T-helper 1 cell treated with Interleukin-12 subunit alpha and Interleukin-12 subunit beta and Interleukin-4 antibody, amounts not matched to agents 30 μg/mL and 1 μg/mL, for 36 hours (primary cell): ENCODE data around the gene TRIM71.
A peak's percentile ranks its signal among the peaks of the same experiment; 100 is the strongest.
"Not testable (repeated sequence)": the region's sequence is repeated elsewhere in the genome, so short reads cannot be mapped to it uniquely, and the experiment has no call there.

Source experiments
- H3K27ac Mint-ChIP-seq: one replicate; pipeline ENCODE4 v1.8.0; 2021; ENCODE audit warnings: mild to moderate bottlenecking, mixed read lengths
- H3K27me3 Mint-ChIP-seq: one replicate; pipeline ENCODE4 v1.8.0; 2021; ENCODE audit warnings: low read depth, mixed read lengths
- H3K36me3 Mint-ChIP-seq: one replicate; pipeline ENCODE4 v1.8.0; 2021; ENCODE audit warnings: low read depth, mixed read lengths
- H3K4me1 Mint-ChIP-seq: one replicate; pipeline ENCODE4 v1.8.0; 2021; ENCODE audit warnings: low read depth, mixed read lengths
- H3K4me3 Mint-ChIP-seq: one replicate; pipeline ENCODE4 v1.8.0; 2021; ENCODE audit warnings: mild to moderate bottlenecking, moderate library complexity, mixed read lengths
- H3K9me3 Mint-ChIP-seq: one replicate; pipeline ENCODE4 v1.8.0; 2021; ENCODE audit warnings: mixed read lengths

The TRIM71 gene

DNA sequence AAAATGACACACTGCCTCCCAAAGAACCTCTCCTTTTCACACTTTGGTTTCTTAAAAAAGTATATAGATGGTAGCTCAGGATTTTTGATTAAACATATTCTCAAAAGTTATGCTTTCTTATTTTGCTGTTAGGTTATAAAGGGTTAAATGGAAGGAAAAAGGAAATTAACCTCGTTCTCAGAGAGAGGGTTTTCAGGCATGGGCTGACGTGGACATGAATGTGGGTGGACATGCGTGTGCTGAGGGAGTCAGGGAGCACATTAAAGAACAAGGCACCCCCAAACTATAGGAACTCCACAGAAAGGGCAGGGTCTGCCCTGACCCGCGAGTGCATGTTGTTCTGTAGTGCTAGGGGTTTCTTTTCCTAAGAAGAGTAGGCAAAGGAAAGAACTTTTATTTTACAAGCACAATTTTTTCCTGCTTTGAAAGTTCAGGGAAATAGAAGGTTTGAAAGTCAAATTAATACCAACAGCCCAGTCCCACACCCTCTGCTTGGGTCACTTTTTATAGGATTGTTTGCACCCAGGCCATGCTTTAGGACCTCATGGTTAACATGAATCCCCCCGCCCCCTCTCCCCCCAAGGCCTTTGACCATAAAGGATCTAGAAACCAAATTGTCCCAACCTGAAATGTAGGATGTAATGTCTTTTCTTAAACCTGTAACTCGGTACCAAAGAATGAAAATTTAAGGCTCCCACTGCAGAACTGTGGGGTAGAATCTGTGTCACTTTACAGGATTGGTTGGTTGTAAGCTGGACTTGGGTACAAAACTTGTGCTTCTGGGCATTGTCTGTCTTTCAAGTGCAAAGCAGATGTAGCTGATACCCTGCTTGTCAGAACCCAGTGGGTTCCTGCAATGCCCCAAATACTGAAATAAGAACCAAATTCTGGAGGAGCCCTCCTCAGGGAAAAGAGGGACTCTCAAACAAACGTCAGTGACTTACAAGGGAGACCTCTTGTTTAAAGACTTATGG, 75.1 kb downstream of the TRIM71 start:
- Mint-ChIP-seq H3K27me3 (peaks cover 55% of the 10 kb centered on the region), H3K4me3 (no peak overlapping the region), H3K27ac (no peak overlapping the region)

DNA sequence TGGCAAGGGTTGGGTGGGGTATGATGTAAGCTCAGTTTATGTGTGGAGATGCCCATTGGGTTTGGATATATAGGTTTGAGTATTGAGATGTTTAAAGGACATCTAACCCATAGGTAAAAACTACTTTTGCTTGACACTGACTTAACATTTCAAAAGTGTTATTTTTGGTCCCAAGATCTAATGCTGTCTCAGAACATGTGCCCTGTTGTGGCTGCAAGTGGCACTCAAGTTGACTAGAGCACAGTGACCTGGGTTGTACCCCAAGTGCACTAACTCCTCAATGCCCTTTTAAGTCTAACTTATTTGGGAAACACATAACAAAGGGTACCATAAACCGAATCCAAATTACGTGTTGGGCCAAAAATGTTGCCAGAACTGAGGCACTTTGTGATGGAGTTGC, 77.2 kb downstream of the TRIM71 start:
- peaks cover 61% of the 10 kb centered on the region for H3K27me3 Mint-ChIP-seq

More for the DNA sequence above, 75.1 kb downstream of the TRIM71 start:
- H3K36me3 Mint-ChIP-seq, result no peaks in the 10 kb centered on the region
- H3K4me1 Mint-ChIP-seq, result no peaks in the 10 kb centered on the region
- no peaks in the 10 kb centered on the region for H3K9me3 Mint-ChIP-seq

DNA sequence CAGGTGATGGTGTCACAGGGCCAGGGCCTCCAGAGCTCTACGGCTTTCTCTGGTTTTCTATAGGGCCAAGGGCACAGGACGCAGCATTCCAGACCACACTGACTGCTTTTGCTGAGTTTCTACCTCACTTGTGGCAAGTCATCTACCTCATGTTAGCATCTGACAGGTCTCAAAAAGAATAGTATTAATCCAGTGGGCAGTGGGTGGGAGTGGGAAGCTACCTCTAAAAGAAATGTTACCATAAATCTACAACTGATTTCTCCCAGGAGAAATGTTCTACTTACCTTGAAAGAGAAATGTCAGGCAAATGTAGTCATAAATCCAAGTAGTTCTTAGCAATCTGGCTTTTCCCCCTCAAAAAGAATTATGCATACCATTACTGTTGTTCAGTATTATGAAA, 77.9 kb downstream of the TRIM71 start:
- H3K4me3 Mint-ChIP-seq, result no peak overlapping the region
- no peaks in the 10 kb centered on the region for H3K36me3 Mint-ChIP-seq
- no peaks in the 10 kb centered on the region for H3K4me1 Mint-ChIP-seq
- no peak overlapping the region for H3K27ac Mint-ChIP-seq
- H3K9me3 Mint-ChIP-seq, result no peaks in the 10 kb centered on the region
- H3K27me3 Mint-ChIP-seq, result peaks cover 61% of the 10 kb centered on the region

More for the DNA sequence above, 77.2 kb downstream of the TRIM71 start:
- Mint-ChIP-seq H3K4me1 (no peaks in the 10 kb centered on the region), H3K9me3 (no peaks in the 10 kb centered on the region), H3K4me3 (no peak overlapping the region), H3K27ac (no peak overlapping the region), H3K36me3 (no peaks in the 10 kb centered on the region)

DNA sequence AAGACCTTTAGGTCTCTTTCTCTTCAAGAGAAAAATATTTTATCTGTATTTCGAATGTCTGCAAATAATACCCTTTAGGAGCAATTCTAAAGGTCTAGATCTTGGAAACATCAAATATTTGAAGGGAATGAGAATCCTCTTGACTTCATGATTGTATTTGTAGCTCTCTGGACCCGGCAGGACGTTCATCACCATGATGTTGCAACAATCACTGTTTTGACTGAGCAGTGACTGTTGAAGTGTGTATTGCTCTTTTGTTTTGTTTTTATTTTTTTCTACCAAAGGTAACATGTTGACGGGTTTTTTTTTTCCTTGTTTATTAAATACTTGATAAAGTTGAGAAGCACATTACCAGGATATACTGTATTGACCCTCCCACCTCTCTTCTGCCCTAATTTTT, 78.3 kb downstream of the TRIM71 start:
- H3K4me3 Mint-ChIP-seq, result no peak overlapping the region
- no peaks in the 10 kb centered on the region for H3K36me3 Mint-ChIP-seq
- no peaks in the 10 kb centered on the region for H3K9me3 Mint-ChIP-seq
- peaks cover 63% of the 10 kb centered on the region for H3K27me3 Mint-ChIP-seq
- H3K4me1 Mint-ChIP-seq, result no peaks in the 10 kb centered on the region
- H3K27ac Mint-ChIP-seq, result no peak overlapping the region

DNA sequence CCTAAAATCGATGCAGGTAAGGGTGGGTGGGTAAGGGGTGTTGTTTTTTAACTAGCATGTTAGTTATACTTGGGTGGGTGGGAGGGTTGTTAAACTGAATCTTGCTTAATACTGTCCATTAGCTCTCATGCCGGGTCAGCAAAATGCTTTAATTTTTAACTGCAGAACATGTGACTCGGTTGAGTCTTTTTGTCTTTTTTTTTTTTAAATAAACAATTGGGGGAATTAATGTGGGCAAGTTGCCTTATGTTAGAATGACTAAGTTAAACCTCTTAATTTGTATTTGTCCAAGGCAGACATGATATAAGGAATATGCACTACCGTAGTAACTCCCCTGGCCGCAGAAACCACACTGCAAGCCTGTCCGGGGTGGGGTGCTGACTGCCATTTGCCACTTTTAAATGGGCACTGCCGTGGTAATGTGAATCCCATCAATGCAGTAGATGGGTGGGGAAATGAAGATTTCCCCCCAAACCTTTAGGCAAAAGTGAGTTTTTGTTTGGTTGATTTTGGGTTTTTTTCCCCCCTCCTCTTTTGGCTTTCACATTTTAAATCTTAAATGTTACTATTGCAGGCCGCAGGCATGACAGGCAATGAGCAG, 79.3 kb downstream of the TRIM71 start:
- H3K27me3 Mint-ChIP-seq, result peaks cover 66% of the 10 kb centered on the region
- H3K4me3 Mint-ChIP-seq, result no peak overlapping the region
- H3K36me3 Mint-ChIP-seq, result no peaks in the 10 kb centered on the region
- H3K4me1 Mint-ChIP-seq, result no peaks in the 10 kb centered on the region
- no peak overlapping the region for H3K27ac Mint-ChIP-seq
- H3K9me3 Mint-ChIP-seq, result no peaks in the 10 kb centered on the region

DNA sequence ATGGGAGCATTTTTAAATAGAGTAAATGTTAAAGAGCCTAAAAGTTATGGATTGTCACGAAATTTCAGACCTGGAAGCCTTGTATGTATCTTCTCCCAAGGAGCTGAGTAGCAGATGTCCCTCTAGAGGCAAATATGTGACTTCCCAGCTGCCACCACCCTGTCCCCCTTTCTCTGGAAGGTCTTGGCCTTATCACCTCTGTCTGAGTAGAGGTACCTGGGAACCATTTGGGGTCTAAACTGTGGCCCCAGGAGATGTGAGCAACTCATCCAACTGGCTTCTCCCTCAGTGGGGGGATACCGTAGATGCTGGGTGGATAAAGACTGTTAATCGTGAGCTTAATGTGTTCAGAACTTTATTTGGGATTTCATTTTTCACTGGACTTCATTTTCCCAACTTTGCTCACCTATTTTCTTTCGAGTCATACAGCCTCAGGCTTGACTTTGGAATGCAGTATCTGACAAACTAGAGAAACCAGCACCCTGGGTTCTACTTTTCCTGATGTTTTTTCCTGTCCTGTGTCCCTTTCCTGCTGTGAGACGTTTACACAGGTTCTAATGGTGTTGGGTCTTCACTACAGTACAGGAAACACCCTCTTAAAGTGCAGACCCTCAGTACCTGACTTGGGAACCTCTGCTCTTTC, 80.3 kb downstream of the TRIM71 start:
- no peak overlapping the region for H3K27ac Mint-ChIP-seq

DNA sequence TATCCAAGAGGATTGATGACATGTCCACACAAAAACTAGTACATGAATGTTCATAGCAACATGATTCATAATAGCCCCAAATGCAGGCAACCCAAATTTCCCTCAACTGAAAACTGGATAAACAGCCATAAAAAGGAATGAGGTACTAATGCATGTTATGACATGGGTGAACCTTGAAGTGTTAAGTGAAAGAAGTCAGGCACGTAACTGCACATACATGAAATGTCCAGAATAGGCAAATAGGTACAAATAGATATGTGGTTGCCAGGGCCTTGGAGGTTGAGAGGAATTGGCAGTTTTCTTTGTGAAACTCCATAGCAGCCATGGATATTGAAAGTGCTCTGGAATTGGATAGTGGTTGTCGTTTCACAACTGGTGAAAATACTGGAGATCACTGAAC, 81.5 kb downstream of the TRIM71 start:
- Mint-ChIP-seq H3K4me1 (peaks cover 1% of the 10 kb centered on the region), H3K27me3 (peaks cover 50% of the 10 kb centered on the region), H3K36me3 (no peaks in the 10 kb centered on the region), H3K9me3 (no peaks in the 10 kb centered on the region), H3K4me3 (no peak overlapping the region), H3K27ac (no peak overlapping the region)

More for the DNA sequence above, 80.3 kb downstream of the TRIM71 start:
- peaks cover 58% of the 10 kb centered on the region for H3K27me3 Mint-ChIP-seq
- H3K4me1 Mint-ChIP-seq, result peaks cover 1% of the 10 kb centered on the region
- H3K36me3 Mint-ChIP-seq, result no peaks in the 10 kb centered on the region
- no peak overlapping the region for H3K4me3 Mint-ChIP-seq
- no peaks in the 10 kb centered on the region for H3K9me3 Mint-ChIP-seq

DNA sequence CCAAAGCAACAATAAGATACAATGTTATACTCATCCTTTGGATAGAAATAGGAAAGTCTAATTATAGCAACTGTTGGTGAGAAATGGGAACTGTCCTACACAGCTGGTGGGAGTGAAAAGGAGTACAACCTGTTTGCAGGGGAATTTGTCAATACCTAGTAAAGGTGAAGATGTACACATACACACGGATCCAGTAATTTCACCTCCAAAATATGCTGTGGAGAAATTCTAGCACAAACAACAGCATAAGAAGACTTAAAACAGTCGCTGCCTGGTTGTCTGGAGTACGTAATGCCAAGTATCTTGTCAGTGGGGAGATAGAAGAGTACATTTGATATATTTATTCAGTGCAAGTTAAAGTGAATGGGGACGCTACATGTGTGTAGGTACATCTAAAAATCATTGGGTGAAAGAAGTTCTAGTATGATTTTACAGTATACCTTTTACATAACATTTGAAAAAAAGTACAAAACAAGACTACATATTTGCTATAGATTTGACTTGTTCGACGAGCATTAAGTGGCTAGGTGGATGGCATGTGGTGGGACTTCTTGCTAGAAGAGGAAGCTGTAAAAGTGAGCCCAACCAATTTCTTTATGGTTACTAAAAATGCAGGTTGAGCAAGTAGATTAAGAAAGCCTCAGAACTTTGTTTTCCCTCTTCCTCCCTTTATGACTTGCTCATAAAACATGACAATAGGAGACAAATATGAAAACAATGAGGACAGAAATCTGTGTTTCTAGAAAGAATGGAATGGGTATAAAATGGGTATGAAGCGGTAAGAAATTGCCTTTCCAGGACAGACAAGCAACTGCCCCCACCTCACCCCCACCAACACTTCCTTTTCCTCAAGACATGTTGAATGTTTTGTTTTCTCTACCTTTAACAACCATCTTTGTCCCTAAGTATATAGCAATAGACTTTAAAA, 83.5 kb downstream of the TRIM71 start:
- H3K4me1 Mint-ChIP-seq, result peaks cover 1% of the 10 kb centered on the region

DNA sequence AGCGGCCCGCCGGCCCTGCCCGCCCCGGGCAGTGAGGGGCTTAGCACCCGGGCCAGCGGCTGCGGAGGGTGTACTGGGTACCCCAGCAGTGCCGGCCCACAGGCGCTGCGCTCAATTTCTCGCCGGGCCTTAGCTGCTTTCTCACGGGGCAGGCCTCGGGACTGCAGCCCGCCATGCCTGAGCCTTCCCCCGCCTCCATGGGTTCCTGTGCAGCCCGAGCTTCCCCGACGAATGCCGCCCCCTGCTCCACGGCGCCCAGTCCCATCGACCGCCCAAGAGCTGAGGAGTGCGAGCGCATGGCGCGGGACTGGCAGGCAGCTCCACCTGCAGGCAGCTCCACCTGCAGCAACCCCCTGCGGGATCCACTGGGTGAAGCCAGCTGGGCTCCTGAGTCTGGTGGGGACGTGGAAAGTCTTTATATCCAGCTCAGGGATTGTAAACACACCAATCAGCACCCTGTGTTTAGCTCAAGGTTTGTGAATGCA, 85.1 kb downstream of the TRIM71 start:
- H3K27ac Mint-ChIP-seq, H3K4me1 Mint-ChIP-seq, H3K36me3 Mint-ChIP-seq, H3K9me3 Mint-ChIP-seq: not testable (repeated sequence)
- peaks cover 24% of the 10 kb centered on the region for H3K27me3 Mint-ChIP-seq
- peak overlapping the region; percentile 66 for H3K4me3 Mint-ChIP-seq

More for the DNA sequence above, 83.5 kb downstream of the TRIM71 start:
- H3K9me3 Mint-ChIP-seq, result no peaks in the 10 kb centered on the region
- no peaks in the 10 kb centered on the region for H3K36me3 Mint-ChIP-seq
- no peak overlapping the region for H3K4me3 Mint-ChIP-seq
- H3K27ac Mint-ChIP-seq, result no peak overlapping the region
- H3K27me3 Mint-ChIP-seq, result peaks cover 30% of the 10 kb centered on the region

DNA sequence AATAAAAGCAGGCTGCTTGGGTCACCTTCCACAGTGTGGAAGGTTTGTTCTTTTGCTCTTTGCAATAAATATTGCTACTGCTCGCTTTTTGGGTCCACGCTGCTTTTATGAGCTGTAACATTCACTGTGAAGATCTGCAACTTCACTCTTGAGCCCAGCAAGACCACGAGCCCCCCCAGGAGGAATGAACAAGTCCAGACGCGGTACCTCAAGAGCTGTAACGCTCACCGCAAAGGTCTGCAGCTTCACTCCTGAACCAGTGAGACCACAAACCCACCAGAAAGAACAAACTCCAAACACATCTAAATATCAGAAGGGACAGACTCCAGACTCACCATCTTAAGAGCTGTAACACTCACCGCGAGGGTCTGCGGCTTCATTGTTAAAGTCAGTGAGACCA, 86.2 kb downstream of the TRIM71 start:
- Mint-ChIP-seq H3K9me3 (no peaks in the 10 kb centered on the region), H3K27ac (no peak overlapping the region), H3K4me3 (no peak overlapping the region), H3K36me3 (no peaks in the 10 kb centered on the region), H3K27me3 (peaks cover 16% of the 10 kb centered on the region), H3K4me1 (peaks cover 1% of the 10 kb centered on the region)

DNA sequence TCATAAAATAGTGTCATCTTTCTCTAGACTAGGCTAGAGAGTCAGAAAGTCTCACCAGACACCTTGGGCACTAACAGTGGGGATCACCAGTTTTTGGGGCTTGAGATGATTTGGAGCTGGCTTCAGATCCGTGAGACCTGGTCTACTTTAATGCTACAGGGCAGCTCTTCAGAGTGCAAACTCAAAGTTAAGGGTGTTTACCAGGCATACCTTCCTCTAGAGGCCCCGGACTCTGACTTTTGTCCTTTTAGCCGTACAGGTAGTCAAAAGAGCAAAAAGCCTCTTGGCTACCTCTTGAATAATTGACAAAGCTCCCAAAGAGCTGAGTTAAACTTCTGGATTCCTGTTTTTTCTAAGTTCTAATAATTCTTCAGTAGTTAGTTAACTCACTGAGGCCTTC, 92.2 kb downstream of the TRIM71 start:
- Mint-ChIP-seq H3K27me3 (no peaks in the 10 kb centered on the region), H3K27ac (no peak overlapping the region), H3K36me3 (no peaks in the 10 kb centered on the region), H3K9me3 (no peaks in the 10 kb centered on the region), H3K4me1 (peaks cover 4% of the 10 kb centered on the region), H3K4me3 (no peak overlapping the region)

DNA sequence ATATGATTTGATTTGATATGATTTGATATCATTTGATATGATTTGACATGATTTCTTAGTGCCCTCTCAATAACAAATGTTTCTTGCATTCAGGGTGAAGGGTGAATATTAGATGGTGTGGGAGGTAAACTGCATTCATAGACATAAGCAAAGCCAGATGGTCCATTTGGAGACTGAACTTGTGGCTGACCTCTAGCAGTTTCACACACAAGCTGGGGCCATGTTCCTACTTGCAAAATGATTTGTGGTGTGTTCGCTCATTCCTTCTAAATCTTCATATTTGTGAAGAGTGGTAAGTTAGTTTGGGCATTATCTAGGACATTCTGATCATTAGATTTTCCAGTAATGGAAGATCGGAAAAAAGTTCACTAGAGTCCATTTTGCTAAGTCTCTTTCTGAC, 93.2 kb downstream of the TRIM71 start:
- H3K9me3 Mint-ChIP-seq, result no peaks in the 10 kb centered on the region
- H3K36me3 Mint-ChIP-seq, result no peaks in the 10 kb centered on the region
- no peak overlapping the region for H3K27ac Mint-ChIP-seq
- H3K4me3 Mint-ChIP-seq, result no peak overlapping the region
- H3K27me3 Mint-ChIP-seq, result no peaks in the 10 kb centered on the region
- H3K4me1 Mint-ChIP-seq, result peaks cover 4% of the 10 kb centered on the region

DNA sequence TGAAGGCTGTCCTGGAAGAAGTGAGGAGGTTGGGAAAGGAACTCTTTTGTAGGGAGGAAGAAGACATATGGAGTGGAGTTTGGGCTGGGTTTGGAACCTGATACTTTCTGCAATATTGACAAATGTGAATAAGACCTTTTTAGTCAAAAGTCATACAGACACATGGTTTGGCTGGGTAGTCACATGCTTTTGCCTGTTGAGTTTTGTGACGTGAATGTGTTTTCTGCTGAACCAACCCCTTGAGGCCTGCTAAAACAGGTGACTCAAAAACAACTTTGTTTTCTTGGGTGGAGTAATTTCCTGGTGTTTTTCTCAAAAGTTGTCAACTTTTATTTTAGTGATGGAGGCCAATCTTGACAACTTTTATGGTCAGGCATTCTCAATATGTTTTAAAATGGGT, 94.2 kb downstream of the TRIM71 start:
- Mint-ChIP-seq H3K27me3 (no peaks in the 10 kb centered on the region), H3K4me1 (peaks cover 4% of the 10 kb centered on the region), H3K4me3 (no peak overlapping the region), H3K36me3 (no peaks in the 10 kb centered on the region), H3K9me3 (peaks cover 5% of the 10 kb centered on the region), H3K27ac (peak overlapping the region; percentile 52)
